GM19395 (cell line): ENCODE data around the gene TOR1A.
"Not testable (repeated sequence)": the region's sequence is repeated elsewhere in the genome, so short reads cannot be mapped to it uniquely, and the experiment has no call there.

ENCODE experiments used
- ATAC-seq: cut with Tn5 transposase; IDR thresholded peaks from one replicate; pipeline ENCODE4 v1.9.1; 2021; ENCODE audit warnings: mild to moderate bottlenecking, moderate library complexity; ENCODE audit not compliant: unreplicated experiment

Gene TOR1A

DNA sequence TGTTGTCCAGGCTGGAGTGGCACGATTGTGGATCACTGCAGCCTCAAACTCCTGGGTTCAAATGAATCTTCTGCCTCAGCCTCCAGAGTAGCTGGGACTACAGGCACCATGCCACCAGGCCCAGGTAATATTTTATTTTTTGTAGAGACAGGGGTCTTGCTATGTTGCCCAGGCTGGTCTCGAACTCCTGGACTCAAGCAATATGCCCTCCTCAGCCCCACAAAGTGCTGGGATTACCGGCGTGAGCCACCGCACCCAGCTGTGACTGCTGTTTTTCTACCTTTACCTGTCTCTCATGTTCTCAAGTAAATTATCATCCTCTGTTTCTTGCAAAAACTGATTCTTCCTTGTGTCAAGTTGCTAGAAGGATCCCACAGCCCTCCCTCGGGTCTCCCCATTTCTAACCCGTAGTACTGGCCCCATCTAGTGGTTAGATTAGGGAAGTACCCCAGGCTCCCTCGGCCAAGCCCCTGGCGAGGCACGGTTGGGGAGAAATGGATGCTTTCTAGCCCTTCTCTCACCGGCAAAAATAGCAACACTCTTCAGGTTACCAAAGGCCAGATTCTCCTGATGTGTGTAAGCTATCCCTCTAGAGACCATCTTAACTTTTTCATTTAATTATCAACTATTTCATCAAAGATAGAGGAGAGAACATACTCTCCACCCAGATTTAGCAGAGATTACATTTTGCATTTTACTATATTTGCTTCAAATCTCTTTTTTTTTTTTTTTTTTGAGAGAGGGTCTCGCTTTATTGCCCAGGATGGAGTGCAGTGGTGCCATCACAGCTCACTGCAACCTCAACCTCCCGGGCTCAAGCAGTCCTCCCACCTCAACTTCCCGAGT lies 40.2 kb downstream of the TOR1A start:
- ATAC-seq: no peak

- no peak for ATAC-seq
These were observed 42.0 kb downstream of the TOR1A start for GRCh38 chr9:129781981-129782380.

DNA sequence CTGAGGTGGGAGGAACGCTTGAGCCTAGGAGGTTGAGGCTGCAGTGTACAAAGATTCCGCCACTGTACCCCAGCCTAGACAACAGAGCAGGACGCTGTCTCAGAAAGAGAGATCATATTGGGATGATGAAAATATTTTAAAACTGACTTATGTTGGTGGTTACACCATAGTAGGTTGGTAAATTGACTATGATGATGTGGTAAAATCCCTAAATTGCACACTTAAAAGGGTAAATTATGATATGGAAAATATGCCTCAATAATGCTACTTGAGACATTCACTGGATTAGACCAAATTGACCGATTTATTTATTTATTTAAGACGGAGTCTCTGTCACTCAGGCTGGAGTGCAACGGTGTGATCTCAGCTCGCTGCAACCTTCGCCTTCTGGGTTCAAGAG lies 42.8 kb downstream of the TOR1A start:
- no peak for ATAC-seq

- ATAC-seq: no peak
These were observed 44.3 kb downstream of the TOR1A start for GRCh38 chr9:129779560-129780190.

DNA sequence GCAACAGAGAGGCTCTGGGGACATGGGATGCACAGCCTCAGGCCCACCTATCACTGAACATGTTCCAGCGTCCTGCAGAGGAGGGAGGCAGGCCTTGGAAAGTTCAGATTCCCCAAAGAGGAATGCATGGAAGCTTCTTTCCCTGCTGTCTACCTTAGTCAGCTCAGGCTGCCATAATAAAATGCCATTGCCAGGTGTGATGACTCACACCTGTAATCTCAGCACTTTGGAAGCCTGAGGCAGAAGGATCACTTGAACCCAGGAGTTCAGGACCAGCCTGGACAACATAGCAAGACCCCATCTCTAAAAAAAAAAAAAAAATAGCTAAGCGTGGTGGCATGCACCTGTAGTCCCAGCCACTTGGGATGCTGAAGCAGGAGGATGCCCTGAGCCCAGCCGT lies 45.5 kb downstream of the TOR1A start:
- ATAC-seq: no peak

- no peak for ATAC-seq
These were observed 46.2 kb downstream of the TOR1A start for GRCh38 chr9:129777769-129778130.

GRCh38 chr9:129776938-129777768 lies 46.8 kb downstream of the TOR1A start:
- ATAC-seq: no peak

DNA sequence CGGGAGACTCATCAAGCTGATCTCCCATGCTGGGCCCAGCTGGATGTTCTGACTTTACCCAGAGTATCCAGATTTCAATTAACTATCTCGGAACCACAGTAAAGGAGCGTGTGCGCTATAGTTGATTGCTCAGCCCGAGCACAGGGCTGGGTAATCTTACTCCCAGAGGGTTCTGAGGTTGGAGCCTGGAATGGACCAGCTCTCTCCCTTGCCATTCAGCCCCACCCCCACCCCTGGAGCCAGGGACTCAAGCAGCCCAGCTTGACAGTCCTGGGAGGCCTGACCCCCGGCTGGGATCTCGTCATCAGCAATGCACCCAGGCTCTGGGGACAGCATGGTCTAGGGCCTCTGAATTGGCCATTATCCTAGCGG lies 47.4 kb downstream of the TOR1A start:
- ATAC-seq: no peak

DNA sequence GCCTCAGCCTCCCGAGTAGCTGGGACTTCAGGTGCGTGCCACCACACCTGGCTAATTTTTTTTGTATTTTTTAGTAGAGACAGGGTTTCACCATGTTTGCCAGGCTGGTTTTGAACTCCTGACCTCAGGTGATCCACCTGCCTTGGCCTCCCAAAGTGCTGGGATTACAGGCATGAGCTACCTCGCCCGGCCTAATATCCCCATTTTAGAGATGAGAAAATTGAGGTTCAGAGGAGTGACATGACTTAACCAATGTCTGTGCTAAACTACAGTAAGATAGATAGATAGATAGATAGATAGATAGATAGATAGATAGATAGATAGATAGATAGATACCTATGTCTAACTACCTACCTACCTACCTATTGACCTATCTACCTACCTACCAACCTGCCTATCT lies 47.8 kb downstream of the TOR1A start:
- ATAC-seq: not testable (repeated sequence)

DNA sequence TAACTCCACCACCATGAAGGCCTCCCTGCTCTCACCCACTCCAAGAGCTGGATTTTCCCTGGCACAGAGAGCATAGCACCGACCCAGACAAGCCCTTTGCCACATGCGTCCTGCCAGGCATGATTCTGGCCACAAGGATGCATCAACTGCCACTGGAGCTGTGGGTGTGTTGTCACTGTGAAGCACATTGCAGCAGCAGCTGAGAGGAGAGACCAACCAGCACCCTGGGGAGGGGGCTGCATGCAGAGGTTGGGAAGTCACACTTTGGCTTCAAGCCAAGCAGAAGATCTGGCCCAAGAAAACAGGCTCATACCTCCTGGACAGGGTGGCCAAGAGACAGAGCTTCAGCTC lies 48.5 kb downstream of the TOR1A start:
- ATAC-seq: no peak

- no peak for ATAC-seq
These were observed 49.0 kb downstream of the TOR1A start for GRCh38 chr9:129774791-129775447.

DNA sequence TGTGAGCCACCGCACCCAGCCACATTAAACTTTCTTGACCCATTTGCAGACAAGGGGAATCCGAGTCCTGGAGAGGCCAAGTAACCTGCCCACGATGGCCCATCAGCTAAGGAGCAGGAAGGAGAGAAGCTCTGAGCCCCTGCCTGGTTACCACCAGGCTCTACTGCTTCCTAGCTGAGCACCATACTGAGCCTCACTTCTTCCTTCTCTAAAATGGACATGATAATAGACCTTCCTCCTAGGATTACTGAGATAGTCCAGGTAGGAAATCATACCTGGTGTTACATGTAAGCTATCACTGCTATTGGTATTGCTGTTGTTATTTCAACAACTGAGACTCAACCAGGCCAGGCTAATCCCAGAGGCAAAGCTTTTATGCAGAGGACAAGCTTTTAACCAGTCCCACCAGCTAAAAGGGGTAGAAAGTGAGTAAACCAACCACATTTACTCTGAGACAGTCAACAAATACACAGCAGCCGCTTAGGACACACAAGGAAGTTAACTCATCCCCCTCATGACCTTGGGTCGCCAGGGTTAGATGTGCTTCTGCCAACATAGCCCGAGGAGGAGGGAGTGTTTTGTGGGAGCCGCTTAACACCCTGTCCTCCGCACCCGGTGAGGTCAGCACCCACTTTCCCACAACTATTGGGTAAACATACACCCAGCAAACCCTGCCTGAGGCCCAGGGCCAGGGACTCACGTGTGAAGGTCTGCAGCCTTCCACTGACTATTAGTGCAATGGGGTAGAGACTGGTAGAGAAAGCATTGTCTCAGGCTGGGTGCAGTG lies 50.5 kb downstream of the TOR1A start:
- ATAC-seq: no peak

- ATAC-seq: no peak
These were observed 53.2 kb downstream of the TOR1A start for GRCh38 chr9:129770741-129771140.

- ATAC-seq: no peak
These were observed 54.3 kb downstream of the TOR1A start for GRCh38 chr9:129769669-129770068.

DNA sequence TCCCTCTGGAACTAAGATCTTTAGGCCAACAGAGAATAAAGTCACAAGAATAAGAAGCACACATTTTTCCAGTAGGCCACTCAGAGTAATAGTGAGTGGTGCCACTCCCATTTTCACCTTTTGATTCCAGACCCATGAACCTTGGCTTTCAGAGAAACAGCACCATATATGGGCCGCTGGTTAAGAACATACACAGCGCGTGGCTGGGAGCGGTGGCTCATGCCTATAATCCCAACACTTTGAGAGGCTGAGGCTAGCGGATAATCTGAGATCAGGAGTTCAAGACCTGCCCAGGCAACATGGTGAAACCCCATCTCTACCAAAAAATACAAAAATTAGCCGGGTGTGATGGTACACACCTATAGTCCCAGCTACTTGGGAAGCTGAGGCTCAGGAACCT lies 55.5 kb downstream of the TOR1A start:
- ATAC-seq: no peak

- no peak for ATAC-seq
These were observed 58.1 kb downstream of the TOR1A start for GRCh38 chr9:129765764-129766317.

DNA sequence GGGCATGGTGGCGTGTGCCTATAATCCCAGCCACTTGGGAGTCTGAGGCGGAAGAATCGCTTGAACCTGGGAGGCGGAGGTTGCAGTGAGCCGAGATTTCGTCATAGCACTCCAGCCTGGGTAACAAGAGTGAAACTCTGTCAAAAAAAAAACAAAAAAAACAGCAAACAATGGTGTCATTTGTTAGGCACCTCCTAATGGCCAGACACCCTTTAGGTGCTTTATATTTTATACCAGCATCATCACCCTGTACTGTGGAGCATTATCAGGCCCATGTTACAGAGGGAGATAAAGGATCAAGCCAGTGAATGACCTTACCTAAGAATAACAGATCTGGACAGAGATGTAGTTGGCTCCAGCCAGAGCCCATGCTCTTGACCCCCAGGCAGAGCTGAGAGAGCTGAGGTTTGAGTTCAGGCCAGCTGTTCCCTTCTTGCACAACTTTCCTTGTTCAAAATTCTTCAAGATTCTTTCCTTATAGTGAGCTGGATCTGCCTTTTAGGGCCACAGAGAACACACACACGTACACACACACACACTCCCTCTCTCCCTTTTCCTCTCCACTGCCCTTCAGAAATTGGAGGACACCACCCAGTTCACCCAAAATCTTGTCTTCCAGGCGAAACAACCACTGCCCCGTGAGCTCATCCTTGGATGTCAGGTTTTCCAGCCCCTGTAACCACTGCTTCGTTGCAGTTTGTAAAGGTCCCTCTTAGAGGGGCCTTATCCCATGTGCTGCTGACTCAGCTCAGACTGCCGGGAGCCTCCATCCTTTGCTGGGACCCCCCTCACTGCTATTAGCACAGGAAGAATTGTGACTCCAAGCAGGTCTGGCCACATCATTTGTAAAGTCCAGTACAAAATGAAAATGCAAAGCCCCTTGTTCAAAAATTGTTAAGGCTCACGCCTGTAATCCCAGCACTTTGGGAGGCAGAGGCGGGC lies 60.7 kb downstream of the TOR1A start:
- ATAC-seq: no peak
